ENCODE data around the gene VAT1L. TPM values are rescaled to one million over a fixed set of nuclear protein-coding genes. Genes with fewer than 3 reads are reported as not detected.

VAT1L gene
- total RNA-seq, 1 experiment from 2014 or later = 33.8 TPM

- WGBS (ENCODE audit: extremely low coverage, insufficient read length, low lambda C conversion rate) = no CpG with 5 or more reads among the region's 8 CpGs
- H2BK12ac ChIP-seq (ENCODE audit: insufficient read length, low read depth, low read length) = no peak overlapping the region
- no peak overlapping the region for H2BK15ac ChIP-seq (ENCODE audit: low read depth, low read length)
These were observed 166.8 kb downstream of the VAT1L start for GRCh38 chr16:77955127-77955526.

More at GRCh38 chr16:77955127-77955526, 166.8 kb downstream of the VAT1L start:
- no peaks in the 10 kb centered on the region for H3K23me2 ChIP-seq (ENCODE audit: insufficient read length, low read depth, low read length, poor library complexity, severe bottlenecking)
- no peaks in the 10 kb centered on the region for H3K79me1 ChIP-seq (ENCODE audit: insufficient read depth, low read depth, low read length, poor library complexity, severe bottlenecking)
- no peak overlapping the region for H3K18ac ChIP-seq (ENCODE audit: insufficient read length, low read depth, low read length)
- H3K9ac ChIP-seq (ENCODE audit: extremely low read depth, insufficient read length, low read length) = no peak overlapping the region
- no peak overlapping the region for H2BK5ac ChIP-seq (ENCODE audit: insufficient read length, low read length)
- H3K56ac ChIP-seq (ENCODE audit: insufficient read length, low read depth, low read length) = no peak overlapping the region
- H3K4ac ChIP-seq (ENCODE audit: low read depth, low read length) = no peak overlapping the region
- H3K79me2 ChIP-seq (ENCODE audit: insufficient read depth, low read length) = no peaks in the 10 kb centered on the region
- H4K5ac ChIP-seq (ENCODE audit: insufficient read length, low read depth, low read length) = no peak overlapping the region
- H3K9me3 ChIP-seq (ENCODE audit: control insufficient read depth, low read depth, low read length) = no peaks in the 10 kb centered on the region
- peaks cover 6% of the 10 kb centered on the region; the same call in 1 of the 2 replicates for H3K4me1 ChIP-seq (ENCODE audit: insufficient read depth, low read length)
- Mint-ChIP-seq H3K27me3 (ENCODE audit: low read depth) (peaks cover 24% of the 10 kb centered on the region), H3K27ac (peak overlapping the region in 1 of 3 experiments; percentile 27; a peak in 2 of 7 replicates), H3K9me3 (peaks cover 3 to 7% of the 10 kb centered on the region in 2 experiments; a peak in 3 of 5 replicates), H3K4me3 (no peak overlapping the region), H3K4me1 (peaks cover 16 to 31% of the 10 kb centered on the region in 2 experiments), H3K36me3 (ENCODE audit: insufficient read depth in 1 of 3, low read depth in 3 of 3) (peaks cover 13 to 20% (median 14%) of the 10 kb centered on the region in 3 experiments)
- H2BK20ac ChIP-seq (ENCODE audit: low read depth, low read length, poor library complexity, severe bottlenecking) = no peak overlapping the region
- no peak overlapping the region for H3K4me2 ChIP-seq (ENCODE audit: insufficient read depth, insufficient read length, low read length)
- H3K27me3 ChIP-seq (ENCODE audit: insufficient read depth, low read length) = no peaks in the 10 kb centered on the region
- peak; percentile 38; the same call in 2 of the 3 replicates for TF ChIP-seq CTCF (conservative IDR thresholded peaks at IDR 0.05)
- H4K91ac ChIP-seq (ENCODE audit: insufficient read length, low read depth, low read length) = no peak overlapping the region
- no peaks in the 10 kb centered on the region for H4K20me1 ChIP-seq (ENCODE audit: control insufficient read depth, insufficient read depth, insufficient read length)
- no peak overlapping the region for H3K14ac ChIP-seq (ENCODE audit: insufficient read depth, low read length)
- H2AFZ ChIP-seq (ENCODE audit: low read length) = no peak overlapping the region
- no peak overlapping the region for H2AK5ac ChIP-seq (ENCODE audit: insufficient read length, low read length)
- H3K27ac ChIP-seq (ENCODE audit: insufficient read length, low read depth, low read length) = no peak overlapping the region
- DNase-seq = no peak
- no peak overlapping the region for H2BK120ac ChIP-seq (ENCODE audit: low read depth, low read length, poor library complexity, severe bottlenecking)
- H3K23ac ChIP-seq (ENCODE audit: insufficient read length, low read depth, low read length) = no peak overlapping the region
- H3T11ph ChIP-seq (ENCODE audit: low read length) = no peak overlapping the region
- no peak overlapping the region for H4K8ac ChIP-seq (replicated peaks; ENCODE audit: insufficient read length, low read depth, low read length)

All from H9 (cell line).